ENCODE results near the gene NR0B2.

The NR0B2 gene

GRCh38 chr1:26861889-26862378 lies 51.8 kb downstream of the NR0B2 start:
- DNase-seq = no peak
- in situ Hi-C loops (cut with HindIII; ENCODE audit: low pct_ligation_motif_present, low pct_unique_long_range_greater_than_20kb, low sequenced_read_pairs) = no loop called here

All from ACHN (cell line).